SU-DHL-6 (cell line): ENCODE results near the gene HDAC5.
"Not testable (repeated sequence)": the region's sequence is repeated elsewhere in the genome, so short reads cannot be mapped to it uniquely, and the experiment has no call there.

Experiments used
- H2AFZ ChIP-seq: fragments of 200-600 bp; sonication (generic); 2 replicates; pipeline ENCODE4 v1.6.1; 2014; ENCODE audit warnings: low read depth, mild to moderate bottlenecking, moderate library complexity, mixed read lengths, antibody characterized with exemption, low read length; ENCODE audit not compliant: severe bottlenecking
- H3F3A ChIP-seq: fragments of 200-600 bp; shearing (Covaris generic); 2 replicates; pipeline ENCODE4 v1.6.0; 2016; ENCODE audit warnings: antibody characterized with exemption, mild to moderate bottlenecking; ENCODE audit not compliant: insufficient read depth
- H3K27ac ChIP-seq: fragments of 200-600 bp; sonication (generic); 2 replicates; pipeline ENCODE4 v1.5.1; 2016; ENCODE audit warnings: low read depth, mild to moderate bottlenecking, low read length, moderate library complexity, mixed read lengths
- H3K27me3 ChIP-seq: fragments of 200-600 bp; sonication (generic), shearing (Covaris generic); 2 replicates; pipeline ENCODE4 v1.6.0; 2014; ENCODE audit warnings: mild to moderate bottlenecking, low read length
- H3K36me3 ChIP-seq: fragments of 200-600 bp; sonication (generic); 2 replicates; pipeline ENCODE4 v1.6.1; 2014; ENCODE audit warnings: mild to moderate bottlenecking, low read length, mixed read lengths
- H3K4me2 ChIP-seq: fragments of 300-600, 200-600 bp; shearing (Covaris generic), sonication (generic); 2 replicates; pipeline ENCODE4 v1.6.0; 2014; ENCODE audit warnings: low read length, low read depth, mild to moderate bottlenecking; ENCODE audit not compliant: poor library complexity, severe bottlenecking
- H3K4me3 ChIP-seq: fragments of 200-600 bp; sonication (generic); 2 replicates; pipeline ENCODE4 v1.5.1; 2014; ENCODE audit warnings: antibody characterized with exemption, low read length, mild to moderate bottlenecking, mixed read lengths; ENCODE audit not compliant: insufficient read depth, poor library complexity, severe bottlenecking
- H3K79me2 ChIP-seq: fragments of 200-600 bp; sonication (generic); 2 replicates; pipeline ENCODE4 v1.6.1; 2014; ENCODE audit warnings: mild to moderate bottlenecking, low read length, moderate library complexity; ENCODE audit not compliant: insufficient read depth
- H3K9ac ChIP-seq: fragments of 200-600 bp; sonication (generic); 2 replicates; pipeline ENCODE4 v1.7.0; 2014; ENCODE audit warnings: mild to moderate bottlenecking, low read length
- H3K9me2 ChIP-seq: fragments of 200-600 bp; sonication (generic); replicated peaks from 2 replicates; pipeline ENCODE4 v1.6.1; 2014; ENCODE audit warnings: low read length; ENCODE audit not compliant: insufficient read depth
- H3K9me3 ChIP-seq: fragments of 200-600 bp; sonication (generic); 2 replicates; pipeline ENCODE4 v1.6.1; 2014; ENCODE audit warnings: low read length, mixed read lengths; ENCODE audit not compliant: insufficient read depth
- H4K20me1 ChIP-seq: fragments of 200-600 bp; sonication (generic); 2 replicates; pipeline ENCODE4 v1.6.1; 2014; ENCODE audit warnings: low read depth, mild to moderate bottlenecking, antibody characterized with exemption, low read length, moderate library complexity, mixed read lengths
- CTCF ChIP-seq: fragments of 200-600 bp; sonication (generic); IDR thresholded peaks from one replicate; pipeline ENCODE4 v1.5.1; 2017; ENCODE audit warnings: antibody characterized with exemption, mild to moderate bottlenecking, low read length, moderate library complexity; ENCODE audit not compliant: insufficient read depth, poor library complexity, severe bottlenecking
- EZH2phosphoT487 ChIP-seq: fragments of 200-600 bp; sonication (generic), shearing (Covaris generic); conservative IDR thresholded peaks from 2 replicates; pipeline ENCODE4 v1.6.1; 2018; ENCODE audit warnings: mild to moderate bottlenecking, antibody characterized with exemption, low read length, moderate library complexity, mixed read lengths

The HDAC5 gene

GRCh38 chr17:44105483-44105882 lies 18.0 kb downstream of the HDAC5 start:
- Histone ChIP-seq H3K27ac (no peak overlapping the region), H2AFZ (no peak overlapping the region), H3K9me3 (no peaks in the 10 kb centered on the region), H3K9ac (no peak overlapping the region), H3K4me3 (no peak overlapping the region), H3K4me2 (no peak overlapping the region), H3F3A (no peaks in the 10 kb centered on the region), H3K9me2 (no peaks in the 10 kb centered on the region), H3K79me2 (no peaks in the 10 kb centered on the region), H4K20me1 (no peaks in the 10 kb centered on the region), H3K27me3 (no peaks in the 10 kb centered on the region), H3K36me3 (no peaks in the 10 kb centered on the region)
- TF ChIP-seq CTCF (no peak), EZH2phosphoT487 (no peak)

- Histone ChIP-seq H3K9ac (no peak overlapping the region), H3K36me3 (no peaks in the 10 kb centered on the region)
- TF ChIP-seq EZH2phosphoT487 (no peak), CTCF (no peak)
Observed at GRCh38 chr17:44102849-44103622, 20.4 kb downstream of the HDAC5 start.

DNA sequence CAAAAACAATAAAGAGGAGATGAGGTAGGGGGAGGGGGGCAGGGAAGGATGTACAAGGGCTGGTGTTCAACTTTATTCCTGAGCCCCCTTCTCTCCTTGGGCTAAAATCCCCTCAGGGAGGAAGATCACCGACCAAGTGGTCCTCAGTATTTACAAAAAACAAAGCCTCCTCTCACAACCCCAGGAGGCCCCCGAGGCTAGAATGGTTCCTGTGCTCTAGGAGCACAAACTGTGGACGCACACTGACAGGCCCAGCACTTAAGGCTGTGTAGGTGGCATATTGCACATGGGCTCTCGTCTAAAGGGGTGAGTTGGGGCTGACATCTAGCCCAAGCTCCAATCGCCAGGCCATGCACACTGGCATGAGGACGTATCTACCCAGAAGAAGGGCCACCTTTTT lies 21.6 kb downstream of the HDAC5 start:
- not testable (repeated sequence) for H3K27me3 ChIP-seq, H3F3A ChIP-seq, H3K36me3 ChIP-seq, H4K20me1 ChIP-seq, H3K4me3 ChIP-seq, H3K9me2 ChIP-seq, H3K4me2 ChIP-seq, H3K27ac ChIP-seq, H2AFZ ChIP-seq, H3K9ac ChIP-seq, H3K79me2 ChIP-seq, H3K9me3 ChIP-seq

More at GRCh38 chr17:44102849-44103622, 20.4 kb downstream of the HDAC5 start:
- Histone ChIP-seq H3K27me3 (no peaks in the 10 kb centered on the region), H3K4me2 (no peak overlapping the region), H4K20me1 (no peaks in the 10 kb centered on the region), H3F3A (no peaks in the 10 kb centered on the region), H3K9me3 (no peaks in the 10 kb centered on the region), H3K79me2 (no peaks in the 10 kb centered on the region), H2AFZ (no peak overlapping the region), H3K27ac (no peak overlapping the region), H3K4me3 (no peak overlapping the region), H3K9me2 (no peaks in the 10 kb centered on the region)

- H3K9me3 ChIP-seq: no peaks in the 10 kb centered on the region
- TF ChIP-seq EZH2phosphoT487: no peak
- no peaks in the 10 kb centered on the region for H3F3A ChIP-seq
- no peaks in the 10 kb centered on the region for H3K79me2 ChIP-seq
- no peak overlapping the region for H3K4me2 ChIP-seq
- H3K27ac ChIP-seq: no peak overlapping the region
- H4K20me1 ChIP-seq: no peaks in the 10 kb centered on the region
- no peak overlapping the region for H2AFZ ChIP-seq
- no peak overlapping the region for H3K4me3 ChIP-seq
- no peak overlapping the region for H3K9ac ChIP-seq
- no peaks in the 10 kb centered on the region for H3K27me3 ChIP-seq
- no peaks in the 10 kb centered on the region for H3K36me3 ChIP-seq
- no peaks in the 10 kb centered on the region for H3K9me2 ChIP-seq
Observed at GRCh38 chr17:44097110-44097958, 26.1 kb downstream of the HDAC5 start.
